ENCODE data around the gene DIPK1B. TPM values are rescaled to one million over a fixed set of nuclear protein-coding genes. Genes with fewer than 3 reads are reported as not detected.
A peak's percentile ranks its signal among the peaks of the same experiment; 100 is the strongest.
"Not testable (repeated sequence)": the region's sequence is repeated elsewhere in the genome, so short reads cannot be mapped to it uniquely, and the experiment has no call there.

Gene DIPK1B
- total and polyA plus RNA-seq, 11 donors = 14.4 to 46.3 (median 19.8) TPM

DNA sequence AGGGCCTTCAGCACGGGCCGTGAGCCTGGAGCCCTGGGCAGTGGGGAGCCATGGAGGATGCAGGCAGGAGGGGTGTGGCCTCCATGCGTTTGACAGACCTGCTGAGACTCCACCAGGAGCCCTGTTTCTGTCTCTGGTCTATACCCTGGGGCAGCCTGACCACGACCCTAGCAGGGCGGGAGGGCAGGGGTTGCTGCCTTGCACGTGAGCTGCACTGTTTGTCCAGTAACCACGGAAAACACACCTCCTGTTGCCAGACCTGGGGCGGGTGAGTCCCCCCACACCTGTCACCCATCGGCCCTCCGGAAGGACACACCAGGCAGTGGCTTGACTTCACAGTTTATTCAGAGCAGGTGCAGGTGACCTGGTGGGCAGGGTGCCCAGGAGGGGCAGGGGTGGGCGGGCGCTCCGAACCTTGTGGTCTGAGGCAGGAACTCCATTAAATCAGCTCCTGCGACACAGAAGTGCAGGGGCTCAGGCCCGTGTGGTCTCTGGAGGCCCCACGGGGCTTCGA lies 41.7 kb downstream of the DIPK1B start:
- H3K27me3 ChIP-seq = no peaks in the 10 kb centered on the region
- no peak overlapping the region for H3K4me3 ChIP-seq
- no peak for TF ChIP-seq POLR2A (IDR thresholded peaks at IDR 0.05)
- TF ChIP-seq, protein P1, sequence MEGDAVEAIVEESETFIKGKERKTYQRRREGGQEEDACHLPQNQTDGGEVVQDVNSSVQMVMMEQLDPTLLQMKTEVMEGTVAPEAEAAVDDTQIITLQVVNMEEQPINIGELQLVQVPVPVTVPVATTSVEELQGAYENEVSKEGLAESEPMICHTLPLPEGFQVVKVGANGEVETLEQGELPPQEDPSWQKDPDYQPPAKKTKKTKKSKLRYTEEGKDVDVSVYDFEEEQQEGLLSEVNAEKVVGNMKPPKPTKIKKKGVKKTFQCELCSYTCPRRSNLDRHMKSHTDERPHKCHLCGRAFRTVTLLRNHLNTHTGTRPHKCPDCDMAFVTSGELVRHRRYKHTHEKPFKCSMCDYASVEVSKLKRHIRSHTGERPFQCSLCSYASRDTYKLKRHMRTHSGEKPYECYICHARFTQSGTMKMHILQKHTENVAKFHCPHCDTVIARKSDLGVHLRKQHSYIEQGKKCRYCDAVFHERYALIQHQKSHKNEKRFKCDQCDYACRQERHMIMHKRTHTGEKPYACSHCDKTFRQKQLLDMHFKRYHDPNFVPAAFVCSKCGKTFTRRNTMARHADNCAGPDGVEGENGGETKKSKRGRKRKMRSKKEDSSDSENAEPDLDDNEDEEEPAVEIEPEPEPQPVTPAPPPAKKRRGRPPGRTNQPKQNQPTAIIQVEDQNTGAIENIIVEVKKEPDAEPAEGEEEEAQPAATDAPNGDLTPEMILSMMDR (IDR thresholded peaks at IDR 0.05) = no peak
- no peaks in the 10 kb centered on the region for H3K36me3 ChIP-seq
- DNase-seq (peak in 2 of 5 donors; percentile 18 to 40), ATAC-seq (no peak)
- H3K27ac ChIP-seq = no peak overlapping the region
- intact Hi-C loops (cut with DNase I) = no loop called here
- H3K4me1 ChIP-seq = peaks cover 0 to 16% (median 8%) of the 10 kb centered on the region in 12 donors
- peaks cover 0 to 18% (median 0%) of the 10 kb centered on the region in 12 donors for H3K9me3 ChIP-seq
- 70 to 91% (median 82%) methylated on average over 9 to 17 of the region's 17 CpGs for WGBS, 4 donors

DNA sequence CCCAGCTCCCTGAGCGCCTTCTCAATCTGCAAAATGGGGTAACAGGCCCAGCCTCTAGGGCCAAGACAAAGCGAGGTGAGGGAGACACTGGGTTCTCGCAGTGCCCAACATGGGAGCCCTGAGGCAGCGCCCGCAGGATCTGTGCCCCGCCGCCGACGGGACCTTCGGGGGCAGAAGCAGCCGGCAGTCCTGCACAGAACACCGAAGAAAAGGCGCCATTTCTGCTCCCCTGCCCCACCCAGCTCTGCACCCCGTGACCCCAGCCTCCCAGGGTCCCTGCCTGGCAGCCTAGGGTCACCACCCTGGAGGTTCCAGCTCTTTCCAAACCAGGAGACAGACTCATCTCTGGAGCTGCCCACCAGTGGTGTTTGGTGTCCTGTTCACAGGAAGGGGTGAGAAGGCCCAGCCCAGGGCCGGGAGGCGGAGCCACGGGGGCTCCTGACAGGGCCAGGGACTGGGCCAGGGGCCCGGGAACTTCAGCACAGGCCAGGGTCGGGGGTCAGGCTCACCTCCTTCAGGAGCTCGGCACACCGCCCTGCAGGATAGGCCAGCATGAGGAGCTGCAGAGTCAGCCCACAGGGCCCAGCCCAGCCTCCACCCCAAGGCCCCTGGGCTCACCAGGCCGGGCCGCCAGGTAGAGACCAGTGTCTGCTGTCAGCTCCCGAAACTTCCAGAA lies 42.4 kb downstream of the DIPK1B start:
- TF ChIP-seq, protein P1 (IDR thresholded peaks at IDR 0.05) = no peak
- TF ChIP-seq POLR2A (IDR thresholded peaks at IDR 0.05) = no peak
- ATAC-seq = no peak
- Histone ChIP-seq H3K27ac (no peak overlapping the region), H3K27me3 (no peaks in the 10 kb centered on the region), H3K9me3 (peaks cover 0 to 18% (median 0%) of the 10 kb centered on the region in 12 donors), H3K4me3 (no peak overlapping the region), H3K36me3 (no peaks in the 10 kb centered on the region), H3K4me1 (peaks cover 0 to 10% (median 3%) of the 10 kb centered on the region in 12 donors)
- peak in 2 of 5 donors; percentile 12 to 49 for DNase-seq
- 81 to 95% (median 84%) methylated on average over 17 to 24 of the region's 24 CpGs for WGBS, 4 donors
- intact Hi-C loops (cut with DNase I) = no loop called here

DNA sequence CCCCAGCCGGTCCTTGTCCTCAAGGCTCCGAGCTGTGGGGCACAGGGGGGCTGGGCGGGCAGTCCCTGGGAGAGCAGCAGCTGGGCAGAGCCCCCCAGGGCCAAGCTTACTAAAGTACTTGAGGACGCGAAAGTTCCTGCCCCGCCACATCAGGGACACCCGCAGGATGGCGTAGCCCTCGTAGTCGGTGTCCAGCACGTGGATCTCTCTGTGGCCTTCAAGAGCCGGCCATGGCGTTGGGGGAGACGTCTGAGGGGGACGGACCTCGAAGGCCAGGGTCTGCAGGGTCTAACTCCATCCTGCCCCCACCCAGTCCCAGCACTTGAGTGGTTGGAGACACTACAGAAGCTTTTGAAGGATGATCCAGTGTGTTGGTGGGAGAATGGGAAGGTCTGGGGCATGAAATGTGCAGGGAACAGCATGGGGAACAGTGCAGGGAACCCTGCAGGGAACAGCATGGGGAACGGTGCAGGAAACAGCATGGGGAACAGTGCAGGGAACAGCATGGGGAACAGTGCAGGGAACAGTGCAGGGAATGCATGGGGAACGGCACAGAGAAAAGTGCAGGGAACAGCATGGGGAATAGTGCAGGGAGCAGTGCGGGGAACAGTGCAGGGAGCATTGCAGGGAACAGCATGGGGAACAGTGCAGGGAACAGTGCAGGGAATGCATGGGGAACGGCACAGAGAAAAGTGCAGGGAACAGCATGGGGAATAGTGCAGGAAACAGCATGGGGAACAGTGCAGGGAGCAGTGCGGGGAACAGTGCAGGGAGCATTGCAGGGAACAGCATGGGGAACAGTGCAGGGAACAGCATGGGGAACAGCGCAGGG lies 43.1 kb downstream of the DIPK1B start:
- 91 to 93% (median 92%) methylated on average over 20 to 22 of the region's 22 CpGs for WGBS, 4 donors
- H3K9me3 ChIP-seq = peaks cover 0 to 18% (median 0%) of the 10 kb centered on the region in 12 donors
- H3K4me1 ChIP-seq; H3K27ac ChIP-seq; intact Hi-C loops (cut with DNase I); ATAC-seq; H3K27me3 ChIP-seq; H3K4me3 ChIP-seq; H3K36me3 ChIP-seq: not testable (repeated sequence)
- DNase-seq = peak in 2 of 5 donors; percentile 6 to 25

DNA sequence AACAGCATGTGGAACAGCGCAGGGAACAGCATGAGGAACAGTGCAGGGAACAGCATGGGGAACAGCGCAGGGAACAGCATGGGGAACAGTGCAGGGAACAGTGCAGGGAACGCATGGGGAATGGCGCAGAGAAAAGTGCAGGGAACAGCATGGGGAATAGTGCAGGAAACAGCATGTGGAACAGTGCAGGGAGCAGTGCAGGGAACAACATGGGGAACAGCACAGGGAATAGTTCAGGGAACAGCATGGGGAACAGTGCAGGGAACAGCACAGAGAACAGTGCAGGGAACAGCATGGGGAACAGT lies 43.7 kb downstream of the DIPK1B start:
- ATAC-seq = no peak
- WGBS, 4 donors = 87 to 99% (median 96%) methylated on average over 4 of the region's 4 CpGs
- no peaks in the 10 kb centered on the region for H3K27me3 ChIP-seq
- TF ChIP-seq, protein P1 (IDR thresholded peaks at IDR 0.05) = no peak
- no peak for TF ChIP-seq POLR2A (IDR thresholded peaks at IDR 0.05)
- H3K36me3 ChIP-seq = no peaks in the 10 kb centered on the region
- intact Hi-C loops (cut with DNase I) = no loop called here
- H3K4me3 ChIP-seq = no peak overlapping the region
- peak in 1 of 5 donors; percentile 6 for DNase-seq
- peaks cover 0 to 11% (median 0%) of the 10 kb centered on the region in 12 donors for H3K4me1 ChIP-seq
- peaks cover 0 to 18% (median 0%) of the 10 kb centered on the region in 12 donors for H3K9me3 ChIP-seq
- no peak overlapping the region for H3K27ac ChIP-seq
